H1 (cell line): ENCODE results near the gene NELFA. TPM values are rescaled to one million over a fixed set of nuclear protein-coding genes. Genes with fewer than 3 reads are reported as not detected.

ENCODE experiments used
- BCL11A ChIP-seq, 2 experiments: IDR thresholded peaks; one replicate each; pipeline ENCODE4 v1.6.1; 2011; ENCODE audit warnings: low read depth in 2 of 2, low read length in 2 of 2, mild to moderate bottlenecking in 2 of 2
- EGR1 ChIP-seq: IDR thresholded peaks from 2 replicates; pipeline ENCODE4 v1.6.1; 2011; ENCODE audit warnings: low read depth, low read length, borderline replicate concordance
- HDAC6 ChIP-seq: IDR thresholded peaks from one replicate; pipeline ENCODE4 v1.7.1; 2012; ENCODE audit warnings: low read depth, mild to moderate bottlenecking, inconsistent platforms, low read length, moderate library complexity
- SAP30 ChIP-seq: fragments of 300-600 bp; sonication (generic); IDR thresholded peaks from 2 replicates; pipeline ENCODE4 v1.7.1; 2012; ENCODE audit warnings: low read length, moderate library complexity, mild to moderate bottlenecking, inconsistent platforms; ENCODE audit not compliant: insufficient read depth, insufficient replicate concordance
- polyA plus RNA-seq, 7 experiments: library from polyadenylated mRNA; depleted of rRNA in 3 of 7; stranded (reverse) in 5 of 7; unstranded in 2 of 7; fragments of >200 nt in 5 of 7; fragments of 200-250 nt in 2 of 7; gene quantifications; 1 replicate in 5 of 7; 2 replicates in 1 of 7; 4 replicates in 1 of 7; pipeline versions ENCODE4 v1.2.1 to v1.2.3, GENCODE V29; 2011 to 2013; ENCODE audit warnings: missing spikeins in 2 of 7, mixed read lengths in 2 of 7
- total RNA-seq: library from RNA; stranded (reverse); fragmentation: NEBNext Ultra II Directional; extraction: Animal tissue kit (Norgen Biotek cat#: 25700); gene quantifications from 2 replicates; pipeline ENCODE4 v1.2.1, GENCODE V29; 2021
- TF ChIP-seq, protein P1 (sequence below): fragments of 300-600 bp; sonication (generic); IDR thresholded peaks from 2 replicates; pipeline ENCODE4 v1.7.1; 2012; ENCODE audit warnings: low read length, moderate library complexity, mild to moderate bottlenecking, inconsistent platforms; ENCODE audit not compliant: insufficient replicate concordance

Gene NELFA
- total and polyA plus RNA-seq, 2 of the 8 experiments (the other 6 are each of a cell fraction or from before 2014, with no cell fraction given): 41.8 to 57.5 TPM

DNA sequence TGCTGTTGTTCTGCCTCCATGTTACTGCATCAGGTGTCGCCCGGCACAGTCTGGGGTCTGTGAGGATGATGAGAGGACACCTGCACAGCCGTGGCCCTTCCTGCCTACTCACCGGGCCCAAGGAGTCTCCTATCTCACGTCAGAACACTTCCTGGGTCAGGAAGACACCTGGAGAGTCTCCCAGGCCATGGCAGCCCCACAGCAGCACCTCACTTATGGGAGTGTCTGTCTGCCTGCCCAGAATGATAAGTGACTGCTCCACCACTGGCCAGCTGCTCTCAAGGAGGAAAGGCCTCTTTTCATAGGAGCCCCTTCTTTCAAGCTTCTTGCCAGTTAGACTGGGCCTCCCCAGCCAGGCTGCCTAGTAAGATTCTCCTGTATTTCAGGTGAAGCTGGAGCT is 56.1 kb downstream of the NELFA start (continued):
- TF ChIP-seq, protein P1, sequence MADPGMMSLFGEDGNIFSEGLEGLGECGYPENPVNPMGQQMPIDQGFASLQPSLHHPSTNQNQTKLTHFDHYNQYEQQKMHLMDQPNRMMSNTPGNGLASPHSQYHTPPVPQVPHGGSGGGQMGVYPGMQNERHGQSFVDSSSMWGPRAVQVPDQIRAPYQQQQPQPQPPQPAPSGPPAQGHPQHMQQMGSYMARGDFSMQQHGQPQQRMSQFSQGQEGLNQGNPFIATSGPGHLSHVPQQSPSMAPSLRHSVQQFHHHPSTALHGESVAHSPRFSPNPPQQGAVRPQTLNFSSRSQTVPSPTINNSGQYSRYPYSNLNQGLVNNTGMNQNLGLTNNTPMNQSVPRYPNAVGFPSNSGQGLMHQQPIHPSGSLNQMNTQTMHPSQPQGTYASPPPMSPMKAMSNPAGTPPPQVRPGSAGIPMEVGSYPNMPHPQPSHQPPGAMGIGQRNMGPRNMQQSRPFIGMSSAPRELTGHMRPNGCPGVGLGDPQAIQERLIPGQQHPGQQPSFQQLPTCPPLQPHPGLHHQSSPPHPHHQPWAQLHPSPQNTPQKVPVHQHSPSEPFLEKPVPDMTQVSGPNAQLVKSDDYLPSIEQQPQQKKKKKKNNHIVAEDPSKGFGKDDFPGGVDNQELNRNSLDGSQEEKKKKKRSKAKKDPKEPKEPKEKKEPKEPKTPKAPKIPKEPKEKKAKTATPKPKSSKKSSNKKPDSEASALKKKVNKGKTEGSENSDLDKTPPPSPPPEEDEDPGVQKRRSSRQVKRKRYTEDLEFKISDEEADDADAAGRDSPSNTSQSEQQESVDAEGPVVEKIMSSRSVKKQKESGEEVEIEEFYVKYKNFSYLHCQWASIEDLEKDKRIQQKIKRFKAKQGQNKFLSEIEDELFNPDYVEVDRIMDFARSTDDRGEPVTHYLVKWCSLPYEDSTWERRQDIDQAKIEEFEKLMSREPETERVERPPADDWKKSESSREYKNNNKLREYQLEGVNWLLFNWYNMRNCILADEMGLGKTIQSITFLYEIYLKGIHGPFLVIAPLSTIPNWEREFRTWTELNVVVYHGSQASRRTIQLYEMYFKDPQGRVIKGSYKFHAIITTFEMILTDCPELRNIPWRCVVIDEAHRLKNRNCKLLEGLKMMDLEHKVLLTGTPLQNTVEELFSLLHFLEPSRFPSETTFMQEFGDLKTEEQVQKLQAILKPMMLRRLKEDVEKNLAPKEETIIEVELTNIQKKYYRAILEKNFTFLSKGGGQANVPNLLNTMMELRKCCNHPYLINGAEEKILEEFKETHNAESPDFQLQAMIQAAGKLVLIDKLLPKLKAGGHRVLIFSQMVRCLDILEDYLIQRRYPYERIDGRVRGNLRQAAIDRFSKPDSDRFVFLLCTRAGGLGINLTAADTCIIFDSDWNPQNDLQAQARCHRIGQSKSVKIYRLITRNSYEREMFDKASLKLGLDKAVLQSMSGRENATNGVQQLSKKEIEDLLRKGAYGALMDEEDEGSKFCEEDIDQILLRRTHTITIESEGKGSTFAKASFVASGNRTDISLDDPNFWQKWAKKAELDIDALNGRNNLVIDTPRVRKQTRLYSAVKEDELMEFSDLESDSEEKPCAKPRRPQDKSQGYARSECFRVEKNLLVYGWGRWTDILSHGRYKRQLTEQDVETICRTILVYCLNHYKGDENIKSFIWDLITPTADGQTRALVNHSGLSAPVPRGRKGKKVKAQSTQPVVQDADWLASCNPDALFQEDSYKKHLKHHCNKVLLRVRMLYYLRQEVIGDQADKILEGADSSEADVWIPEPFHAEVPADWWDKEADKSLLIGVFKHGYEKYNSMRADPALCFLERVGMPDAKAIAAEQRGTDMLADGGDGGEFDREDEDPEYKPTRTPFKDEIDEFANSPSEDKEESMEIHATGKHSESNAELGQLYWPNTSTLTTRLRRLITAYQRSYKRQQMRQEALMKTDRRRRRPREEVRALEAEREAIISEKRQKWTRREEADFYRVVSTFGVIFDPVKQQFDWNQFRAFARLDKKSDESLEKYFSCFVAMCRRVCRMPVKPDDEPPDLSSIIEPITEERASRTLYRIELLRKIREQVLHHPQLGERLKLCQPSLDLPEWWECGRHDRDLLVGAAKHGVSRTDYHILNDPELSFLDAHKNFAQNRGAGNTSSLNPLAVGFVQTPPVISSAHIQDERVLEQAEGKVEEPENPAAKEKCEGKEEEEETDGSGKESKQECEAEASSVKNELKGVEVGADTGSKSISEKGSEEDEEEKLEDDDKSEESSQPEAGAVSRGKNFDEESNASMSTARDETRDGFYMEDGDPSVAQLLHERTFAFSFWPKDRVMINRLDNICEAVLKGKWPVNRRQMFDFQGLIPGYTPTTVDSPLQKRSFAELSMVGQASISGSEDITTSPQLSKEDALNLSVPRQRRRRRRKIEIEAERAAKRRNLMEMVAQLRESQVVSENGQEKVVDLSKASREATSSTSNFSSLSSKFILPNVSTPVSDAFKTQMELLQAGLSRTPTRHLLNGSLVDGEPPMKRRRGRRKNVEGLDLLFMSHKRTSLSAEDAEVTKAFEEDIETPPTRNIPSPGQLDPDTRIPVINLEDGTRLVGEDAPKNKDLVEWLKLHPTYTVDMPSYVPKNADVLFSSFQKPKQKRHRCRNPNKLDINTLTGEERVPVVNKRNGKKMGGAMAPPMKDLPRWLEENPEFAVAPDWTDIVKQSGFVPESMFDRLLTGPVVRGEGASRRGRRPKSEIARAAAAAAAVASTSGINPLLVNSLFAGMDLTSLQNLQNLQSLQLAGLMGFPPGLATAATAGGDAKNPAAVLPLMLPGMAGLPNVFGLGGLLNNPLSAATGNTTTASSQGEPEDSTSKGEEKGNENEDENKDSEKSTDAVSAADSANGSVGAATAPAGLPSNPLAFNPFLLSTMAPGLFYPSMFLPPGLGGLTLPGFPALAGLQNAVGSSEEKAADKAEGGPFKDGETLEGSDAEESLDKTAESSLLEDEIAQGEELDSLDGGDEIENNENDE: no peak
- TF ChIP-seq EGR1 (no peak), BCL11A (IDR thresholded peaks at IDR 0.05; ENCODE audit: low read depth in 2 of 2, low read length in 2 of 2) (no peak), HDAC6 (no peak), SAP30 (no peak)
